ENCODE data around the gene JADE3. TPM values are rescaled to one million over a fixed set of nuclear protein-coding genes. Genes with fewer than 3 reads are reported as not detected.
A peak's percentile ranks its signal among the peaks of the same experiment; 100 is the strongest.

The JADE3 gene
- total and polyA plus RNA-seq, 2 experiments from 2014 or later: 0.84 to 2.5 TPM

GRCh38 chrX:47093248-47093647 lies 181.0 kb downstream of the JADE3 start:
- Histone ChIP-seq H3K9ac (no peak overlapping the region), H2AFZ (no peak overlapping the region), H3K36me3 (ENCODE audit: low read depth) (no peaks in the 10 kb centered on the region), H3K79me2 (ENCODE audit: insufficient read depth) (no peaks in the 10 kb centered on the region), H3K4me1 (ENCODE audit: insufficient read depth) (no peaks in the 10 kb centered on the region), H3K27me3 (replicated peaks; ENCODE audit: insufficient read depth) (no peaks in the 10 kb centered on the region), H3K4me3 (no peak overlapping the region), H3K9me2 (ENCODE audit: insufficient read depth) (no peaks in the 10 kb centered on the region), H3K27ac (no peak overlapping the region), H3F3A (ENCODE audit: insufficient read depth) (no peaks in the 10 kb centered on the region), H4K20me1 (ENCODE audit: insufficient read depth) (no peaks in the 10 kb centered on the region), H3K9me3 (ENCODE audit: low read depth) (no peaks in the 10 kb centered on the region), H3K4me2 (ENCODE audit: unreplicated experiment) (no peak overlapping the region)
- DNase-seq: peak; percentile 57
- in situ Hi-C loops (cut with MboI): no loop called here
- 75% methylated on average over 1 of the region's 1 CpG for WGBS, 2 experiments (ENCODE audit: low coverage in 1 of 2, low lambda C conversion rate in 2 of 2, missing lambda C conversion rate in 2 of 2)
- TF ChIP-seq EZH2 (IDR thresholded peaks at IDR 0.05; ENCODE audit: insufficient read depth, poor library complexity, severe bottlenecking) (no peak), EZH2phosphoT487 (IDR thresholded peaks at IDR 0.05; ENCODE audit: insufficient read depth, low read depth) (no peak)

- WGBS, 2 experiments (ENCODE audit: low coverage in 1 of 2, low lambda C conversion rate in 2 of 2, missing lambda C conversion rate in 2 of 2): 70 to 78% methylated on average over 9 to 11 of the region's 11 CpGs
- Histone ChIP-seq H3F3A (ENCODE audit: insufficient read depth) (no peaks in the 10 kb centered on the region), H3K79me2 (ENCODE audit: insufficient read depth) (no peaks in the 10 kb centered on the region), H3K9ac (no peak overlapping the region), H3K9me3 (ENCODE audit: low read depth) (no peaks in the 10 kb centered on the region), H3K4me3 (no peak overlapping the region), H3K27ac (no peak overlapping the region), H3K36me3 (ENCODE audit: low read depth) (no peaks in the 10 kb centered on the region), H3K4me1 (ENCODE audit: insufficient read depth) (no peaks in the 10 kb centered on the region), H3K9me2 (ENCODE audit: insufficient read depth) (no peaks in the 10 kb centered on the region), H4K20me1 (ENCODE audit: insufficient read depth) (no peaks in the 10 kb centered on the region), H3K4me2 (ENCODE audit: unreplicated experiment) (no peak overlapping the region), H3K27me3 (replicated peaks; ENCODE audit: insufficient read depth) (no peaks in the 10 kb centered on the region), H2AFZ (no peak overlapping the region)
- no peak for DNase-seq
- TF ChIP-seq EZH2phosphoT487 (IDR thresholded peaks at IDR 0.05; ENCODE audit: insufficient read depth, low read depth) (no peak), EZH2 (IDR thresholded peaks at IDR 0.05; ENCODE audit: insufficient read depth, poor library complexity, severe bottlenecking) (no peak)
- in situ Hi-C loops (cut with MboI): no loop called here
Observed at GRCh38 chrX:47093860-47094259, 181.6 kb downstream of the JADE3 start.

DNA sequence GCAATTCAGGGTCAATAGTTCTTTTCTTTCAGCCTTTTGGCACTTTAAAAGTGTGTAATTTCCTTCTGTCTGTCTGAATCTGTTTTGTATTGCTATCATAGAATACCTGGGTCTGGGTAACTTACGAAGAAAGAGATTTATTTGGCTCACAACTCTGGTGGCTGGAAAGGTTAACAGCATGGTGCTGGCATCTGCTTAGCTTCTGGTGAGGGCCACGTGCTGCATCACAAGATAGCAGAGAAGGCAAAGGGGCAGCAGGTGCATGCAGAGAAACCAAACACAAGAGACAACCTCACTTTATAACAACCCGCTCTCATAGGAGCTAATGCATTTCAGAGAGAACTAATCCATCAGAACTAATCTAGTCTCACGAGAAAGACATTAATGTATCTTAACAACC lies 184.8 kb downstream of the JADE3 start:
- no peaks in the 10 kb centered on the region for H4K20me1 ChIP-seq (ENCODE audit: insufficient read depth)
- no peaks in the 10 kb centered on the region for H3F3A ChIP-seq (ENCODE audit: insufficient read depth)
- H3K4me2 ChIP-seq (ENCODE audit: unreplicated experiment): no peak overlapping the region
- DNase-seq: no peak
- H3K36me3 ChIP-seq (ENCODE audit: low read depth): no peaks in the 10 kb centered on the region
- in situ Hi-C loops (cut with MboI): no loop called here
- no peak overlapping the region for H3K9ac ChIP-seq
- no peaks in the 10 kb centered on the region for H3K4me1 ChIP-seq (ENCODE audit: insufficient read depth)
- no peak overlapping the region for H2AFZ ChIP-seq
- no peak overlapping the region for H3K27ac ChIP-seq
- no peaks in the 10 kb centered on the region for H3K27me3 ChIP-seq (replicated peaks; ENCODE audit: insufficient read depth)
- H3K9me2 ChIP-seq (ENCODE audit: insufficient read depth): no peaks in the 10 kb centered on the region
- WGBS, 2 experiments (ENCODE audit: low coverage in 1 of 2, low lambda C conversion rate in 2 of 2, missing lambda C conversion rate in 2 of 2): 82 to 83% methylated on average over 4 of the region's 4 CpGs
- H3K79me2 ChIP-seq (ENCODE audit: insufficient read depth): no peaks in the 10 kb centered on the region
- no peak overlapping the region for H3K4me3 ChIP-seq
- TF ChIP-seq EZH2phosphoT487 (IDR thresholded peaks at IDR 0.05; ENCODE audit: insufficient read depth, low read depth): no peak
- TF ChIP-seq EZH2 (IDR thresholded peaks at IDR 0.05; ENCODE audit: insufficient read depth, poor library complexity, severe bottlenecking): no peak
- no peaks in the 10 kb centered on the region for H3K9me3 ChIP-seq (ENCODE audit: low read depth)

DNA sequence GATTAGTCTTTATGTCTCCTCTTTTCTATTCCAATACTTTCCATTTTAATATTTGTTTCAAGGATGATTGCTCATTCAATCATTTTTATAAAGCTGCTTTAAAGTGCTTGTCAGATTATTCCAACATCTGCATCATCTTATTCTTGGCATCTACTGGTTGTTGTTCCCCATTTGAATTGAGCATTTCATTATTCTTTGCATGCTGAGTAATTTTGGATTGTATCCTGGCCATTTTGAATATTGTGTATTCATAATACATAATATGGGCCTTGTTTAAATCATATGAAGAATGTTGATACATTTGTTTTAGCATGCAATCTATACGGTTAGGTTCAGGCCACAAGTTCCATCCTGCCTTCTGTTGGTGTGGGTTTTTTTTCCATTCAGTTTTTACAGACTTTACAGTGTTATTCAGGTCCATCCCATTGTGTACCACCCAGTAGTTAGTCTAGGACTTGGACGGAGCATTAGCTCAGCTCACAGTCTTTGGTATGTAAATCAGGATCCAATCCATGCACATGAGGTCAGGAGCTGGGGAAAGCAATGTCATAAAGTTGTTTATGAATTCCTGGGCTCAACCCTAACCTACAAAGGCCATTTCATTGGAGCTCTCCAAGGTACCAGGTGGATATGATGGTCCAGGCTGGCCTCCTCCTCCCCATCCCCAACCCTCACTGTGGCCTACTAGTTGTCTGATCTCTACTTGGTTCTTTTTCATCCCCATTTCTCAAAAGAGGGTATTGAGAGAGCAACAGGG lies 186.3 kb downstream of the JADE3 start:
- H3K4me3 ChIP-seq: no peak overlapping the region
- H3F3A ChIP-seq (ENCODE audit: insufficient read depth): no peaks in the 10 kb centered on the region
- H2AFZ ChIP-seq: no peak overlapping the region
- in situ Hi-C loops (cut with MboI): no loop called here
- H3K9me2 ChIP-seq (ENCODE audit: insufficient read depth): no peaks in the 10 kb centered on the region
- H3K4me2 ChIP-seq (ENCODE audit: unreplicated experiment): no peak overlapping the region
- H3K4me1 ChIP-seq (ENCODE audit: insufficient read depth): no peaks in the 10 kb centered on the region
- H4K20me1 ChIP-seq (ENCODE audit: insufficient read depth): no peaks in the 10 kb centered on the region
- H3K36me3 ChIP-seq (ENCODE audit: low read depth): no peaks in the 10 kb centered on the region
- WGBS, 2 experiments (ENCODE audit: low coverage in 1 of 2, low lambda C conversion rate in 2 of 2, missing lambda C conversion rate in 2 of 2): 48 to 80% methylated on average over 2 of the region's 2 CpGs
- no peak for TF ChIP-seq EZH2phosphoT487 (IDR thresholded peaks at IDR 0.05; ENCODE audit: insufficient read depth, low read depth)
- TF ChIP-seq EZH2 (IDR thresholded peaks at IDR 0.05; ENCODE audit: insufficient read depth, poor library complexity, severe bottlenecking): no peak
- no peak overlapping the region for H3K27ac ChIP-seq
- H3K9ac ChIP-seq: no peak overlapping the region
- no peak for DNase-seq
- H3K9me3 ChIP-seq (ENCODE audit: low read depth): no peaks in the 10 kb centered on the region
- no peaks in the 10 kb centered on the region for H3K27me3 ChIP-seq (replicated peaks; ENCODE audit: insufficient read depth)
- H3K79me2 ChIP-seq (ENCODE audit: insufficient read depth): no peaks in the 10 kb centered on the region

Measured in GM23248 (cell line).